ENCODE data around the gene MORN1.
A peak's percentile ranks its signal among the peaks of the same experiment; 100 is the strongest.
"Not testable (repeated sequence)": the region's sequence is repeated elsewhere in the genome, so short reads cannot be mapped to it uniquely, and the experiment has no call there.

MORN1 gene

GRCh38 chr1:2391041-2391930 is at the start of gene MORN1, which contains the start of gene RER1:
MORN1 (minus strand) TSS chr1:2391554; CDS start chr1:2391533, 21 bp downstream.
RER1 (plus strand) TSS chr1:2391841; CDS start chr1:2395791, 3,950 bp downstream.
- peak; percentile 97 for DNase-seq (ENCODE audit: low read depth, low spot score)

GRCh38 chr1:2440346-2440745 is 49.0 kb upstream of the MORN1 start:
- DNase-seq (ENCODE audit: low read depth, low spot score), result not testable (repeated sequence)

- no peak for DNase-seq (ENCODE audit: low read depth, low spot score)
These were observed 48.0 kb upstream of the MORN1 start for GRCh38 chr1:2439369-2439768.

- DNase-seq (ENCODE audit: low read depth, low spot score), result no peak
These were observed 47.3 kb upstream of the MORN1 start for GRCh38 chr1:2438641-2439040.

- DNase-seq (ENCODE audit: low read depth, low spot score), result no peak
These were observed 46.7 kb upstream of the MORN1 start for GRCh38 chr1:2438038-2438437.

- no peak for DNase-seq (ENCODE audit: low read depth, low spot score)
These were observed 46.3 kb upstream of the MORN1 start for GRCh38 chr1:2437617-2438016.

- no peak for DNase-seq (ENCODE audit: low read depth, low spot score)
These were observed 45.5 kb upstream of the MORN1 start for GRCh38 chr1:2436876-2437275.

GRCh38 chr1:2435746-2436355 is 44.5 kb upstream of the MORN1 start:
- DNase-seq (ENCODE audit: low read depth, low spot score), result no peak

- DNase-seq (ENCODE audit: low read depth, low spot score), result no peak
These were observed 43.7 kb upstream of the MORN1 start for GRCh38 chr1:2435091-2435490.

- DNase-seq (ENCODE audit: low read depth, low spot score), result no peak
These were observed 42.7 kb upstream of the MORN1 start for GRCh38 chr1:2433936-2434655.

- DNase-seq (ENCODE audit: low read depth, low spot score), result no peak
These were observed 41.8 kb upstream of the MORN1 start for GRCh38 chr1:2433196-2433595.

- no peak for DNase-seq (ENCODE audit: low read depth, low spot score)
These were observed 41.1 kb upstream of the MORN1 start for GRCh38 chr1:2432441-2432844.

GRCh38 chr1:2431518-2431917 is 40.2 kb upstream of the MORN1 start:
- no peak for DNase-seq (ENCODE audit: low read depth, low spot score)

- no peak for DNase-seq (ENCODE audit: low read depth, low spot score)
These were observed 39.7 kb upstream of the MORN1 start for GRCh38 chr1:2431103-2431502.

GRCh38 chr1:2430592-2430973 is 39.2 kb upstream of the MORN1 start:
- DNase-seq (ENCODE audit: low read depth, low spot score), result no peak

- DNase-seq (ENCODE audit: low read depth, low spot score), result no peak
These were observed 38.6 kb upstream of the MORN1 start for GRCh38 chr1:2429780-2430591.

- DNase-seq (ENCODE audit: low read depth, low spot score), result no peak
These were observed 37.1 kb upstream of the MORN1 start for GRCh38 chr1:2428490-2428889.

- no peak for DNase-seq (ENCODE audit: low read depth, low spot score)
These were observed 36.6 kb upstream of the MORN1 start for GRCh38 chr1:2427976-2428375.

GRCh38 chr1:2427051-2427450 is 35.7 kb upstream of the MORN1 start:
- DNase-seq (ENCODE audit: low read depth, low spot score), result no peak

- no peak for DNase-seq (ENCODE audit: low read depth, low spot score)
These were observed 35.2 kb upstream of the MORN1 start for GRCh38 chr1:2426540-2426939.

- DNase-seq (ENCODE audit: low read depth, low spot score), result no peak
These were observed 34.5 kb upstream of the MORN1 start for GRCh38 chr1:2425892-2426291.

GRCh38 chr1:2422523-2422922 is 31.2 kb upstream of the MORN1 start:
- no peak for DNase-seq (ENCODE audit: low read depth, low spot score)

All from brain pericyte (primary cell).